Measurements from ENCODE around the gene GBA3. TPM values are rescaled to one million over a fixed set of nuclear protein-coding genes. Genes with fewer than 3 reads are reported as not detected.

Gene GBA3
- total RNA-seq, 1 donor from 2014 or later, result not detected

GRCh38 chr4:22736912-22737311 lies 44.2 kb downstream of the GBA3 start:
- Mint-ChIP-seq H3K9me3 (ENCODE audit: low read depth) (peaks cover 2% of the 10 kb centered on the region), H3K27ac (ENCODE audit: unreplicated experiment) (no peak overlapping the region), H3K36me3 (ENCODE audit: low read depth) (no peaks in the 10 kb centered on the region), H3K4me1 (ENCODE audit: low read depth) (no peaks in the 10 kb centered on the region), H3K4me3 (ENCODE audit: unreplicated experiment) (no peak overlapping the region), H3K27me3 (ENCODE audit: low read depth) (peaks cover 15% of the 10 kb centered on the region)
- TF ChIP-seq, protein P1, sequence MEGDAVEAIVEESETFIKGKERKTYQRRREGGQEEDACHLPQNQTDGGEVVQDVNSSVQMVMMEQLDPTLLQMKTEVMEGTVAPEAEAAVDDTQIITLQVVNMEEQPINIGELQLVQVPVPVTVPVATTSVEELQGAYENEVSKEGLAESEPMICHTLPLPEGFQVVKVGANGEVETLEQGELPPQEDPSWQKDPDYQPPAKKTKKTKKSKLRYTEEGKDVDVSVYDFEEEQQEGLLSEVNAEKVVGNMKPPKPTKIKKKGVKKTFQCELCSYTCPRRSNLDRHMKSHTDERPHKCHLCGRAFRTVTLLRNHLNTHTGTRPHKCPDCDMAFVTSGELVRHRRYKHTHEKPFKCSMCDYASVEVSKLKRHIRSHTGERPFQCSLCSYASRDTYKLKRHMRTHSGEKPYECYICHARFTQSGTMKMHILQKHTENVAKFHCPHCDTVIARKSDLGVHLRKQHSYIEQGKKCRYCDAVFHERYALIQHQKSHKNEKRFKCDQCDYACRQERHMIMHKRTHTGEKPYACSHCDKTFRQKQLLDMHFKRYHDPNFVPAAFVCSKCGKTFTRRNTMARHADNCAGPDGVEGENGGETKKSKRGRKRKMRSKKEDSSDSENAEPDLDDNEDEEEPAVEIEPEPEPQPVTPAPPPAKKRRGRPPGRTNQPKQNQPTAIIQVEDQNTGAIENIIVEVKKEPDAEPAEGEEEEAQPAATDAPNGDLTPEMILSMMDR (IDR thresholded peaks at IDR 0.05), result no peak
- no peak for DNase-seq (ENCODE audit: low spot score)

DNA sequence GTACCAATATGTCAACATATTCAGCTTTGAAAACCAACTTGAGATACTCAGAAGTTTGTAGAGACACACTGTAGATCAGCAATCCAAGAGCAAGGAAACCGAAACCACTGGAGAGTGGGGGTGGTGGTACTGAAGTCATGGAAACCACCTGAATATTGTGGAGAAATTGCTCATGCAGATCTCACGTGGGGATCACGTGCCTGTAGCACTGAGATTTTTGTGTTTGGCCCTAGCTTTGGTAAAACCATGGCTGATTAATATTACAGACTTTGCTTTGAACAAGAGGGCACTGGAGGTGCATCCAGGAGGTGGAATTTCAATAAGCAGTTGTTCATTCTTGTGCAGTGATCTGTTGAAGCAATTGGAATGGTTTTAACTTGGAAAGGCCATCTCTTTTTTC lies 47.2 kb downstream of the GBA3 start:
- TF ChIP-seq, protein P1 (IDR thresholded peaks at IDR 0.05), result no peak
- Mint-ChIP-seq H3K27ac (ENCODE audit: unreplicated experiment) (no peak overlapping the region), H3K4me1 (ENCODE audit: low read depth) (peaks cover 6% of the 10 kb centered on the region), H3K4me3 (ENCODE audit: unreplicated experiment) (no peak overlapping the region), H3K27me3 (ENCODE audit: low read depth) (peaks cover 4% of the 10 kb centered on the region), H3K9me3 (ENCODE audit: low read depth) (peaks cover 5% of the 10 kb centered on the region), H3K36me3 (ENCODE audit: low read depth) (peaks cover 2% of the 10 kb centered on the region)
- DNase-seq (ENCODE audit: low spot score), result no peak

DNA sequence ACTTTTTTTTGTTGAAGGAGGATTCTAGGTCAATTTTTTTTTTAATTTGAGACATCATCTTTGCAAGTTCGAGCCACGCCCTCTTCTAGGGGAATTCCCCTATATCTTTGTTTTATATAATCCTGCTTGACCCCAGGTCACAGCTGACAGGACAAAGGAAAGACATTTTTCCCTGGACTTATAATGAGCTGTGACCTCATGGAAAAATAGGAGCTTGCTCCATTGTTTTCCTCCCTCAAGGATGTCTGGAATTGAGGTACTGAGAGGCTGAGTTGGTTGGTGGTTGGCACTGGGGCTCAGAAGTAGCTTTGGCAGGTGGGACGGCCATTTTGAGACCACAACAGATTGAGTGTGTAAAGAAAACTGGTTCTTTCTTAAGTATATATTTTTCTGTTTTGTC lies 49.0 kb downstream of the GBA3 start:
- H3K36me3 Mint-ChIP-seq (ENCODE audit: low read depth), result peaks cover 2% of the 10 kb centered on the region
- TF ChIP-seq, protein P1 (IDR thresholded peaks at IDR 0.05), result no peak
- peaks cover 16% of the 10 kb centered on the region for H3K4me1 Mint-ChIP-seq (ENCODE audit: low read depth)
- peaks cover 2% of the 10 kb centered on the region for H3K27me3 Mint-ChIP-seq (ENCODE audit: low read depth)
- no peak overlapping the region for H3K4me3 Mint-ChIP-seq (ENCODE audit: unreplicated experiment)
- DNase-seq (ENCODE audit: low spot score), result no peak
- H3K9me3 Mint-ChIP-seq (ENCODE audit: low read depth), result peaks cover 5% of the 10 kb centered on the region
- no peak overlapping the region for H3K27ac Mint-ChIP-seq (ENCODE audit: unreplicated experiment)

DNA sequence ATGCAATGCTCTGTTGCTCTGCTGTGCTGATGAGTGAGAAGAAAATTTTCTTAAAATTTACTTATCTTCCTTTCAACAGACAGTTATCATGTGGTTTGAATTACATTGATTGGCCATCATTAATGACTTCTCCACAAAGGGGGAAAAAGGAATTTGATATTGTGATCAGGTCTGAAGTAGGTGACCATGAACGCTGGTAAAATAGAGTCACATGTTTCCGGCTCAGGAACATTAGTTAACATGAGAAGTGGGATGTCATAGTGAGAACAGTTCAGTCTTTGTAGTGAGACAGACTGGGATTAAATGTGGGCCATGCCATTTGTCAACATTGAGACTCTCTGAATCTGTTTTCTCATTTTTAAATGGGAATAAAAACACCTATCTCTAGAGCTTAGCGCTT lies 50.6 kb downstream of the GBA3 start:
- H3K27me3 Mint-ChIP-seq (ENCODE audit: low read depth), result peaks cover 2% of the 10 kb centered on the region
- no peak overlapping the region for H3K27ac Mint-ChIP-seq (ENCODE audit: unreplicated experiment)
- H3K36me3 Mint-ChIP-seq (ENCODE audit: low read depth), result peaks cover 2% of the 10 kb centered on the region
- no peak overlapping the region for H3K4me3 Mint-ChIP-seq (ENCODE audit: unreplicated experiment)
- DNase-seq (ENCODE audit: low spot score), result no peak
- H3K4me1 Mint-ChIP-seq (ENCODE audit: low read depth), result peaks cover 16% of the 10 kb centered on the region
- TF ChIP-seq, protein P1 (IDR thresholded peaks at IDR 0.05), result no peak
- peaks cover 5% of the 10 kb centered on the region for H3K9me3 Mint-ChIP-seq (ENCODE audit: low read depth)

DNA sequence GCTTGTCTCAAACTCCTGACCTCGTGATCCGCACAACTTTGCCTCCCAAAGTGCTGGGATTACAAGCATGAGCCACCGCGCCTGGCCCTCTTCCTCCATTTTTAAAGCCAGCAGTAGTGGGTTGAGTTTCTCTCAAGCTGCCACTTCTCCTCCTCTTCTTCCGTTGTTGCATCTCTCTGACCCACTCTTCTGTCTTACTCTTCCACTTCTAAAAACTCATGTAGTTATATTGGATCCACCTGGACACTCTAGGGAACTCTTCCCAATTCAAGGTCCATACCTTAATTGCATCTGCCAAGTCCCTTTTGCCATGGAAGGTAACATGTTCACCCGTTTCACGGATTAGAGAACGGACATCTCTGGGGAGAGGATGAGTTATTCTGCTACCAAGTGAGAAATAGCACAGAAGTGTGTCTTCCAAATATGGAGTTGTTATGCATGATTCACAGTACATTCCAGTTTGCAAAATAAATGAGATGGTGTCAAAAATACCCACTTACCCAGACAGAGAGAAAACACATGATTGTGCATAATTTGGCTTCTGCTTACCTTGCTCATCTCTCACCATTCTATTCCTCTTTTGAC lies 51.8 kb downstream of the GBA3 start:
- Mint-ChIP-seq H3K9me3 (ENCODE audit: low read depth) (peaks cover 5% of the 10 kb centered on the region), H3K4me3 (ENCODE audit: unreplicated experiment) (no peak overlapping the region), H3K27ac (ENCODE audit: unreplicated experiment) (no peak overlapping the region)

More for the DNA sequence above, 51.8 kb downstream of the GBA3 start:
- H3K36me3 Mint-ChIP-seq (ENCODE audit: low read depth), result peaks cover 2% of the 10 kb centered on the region
- H3K27me3 Mint-ChIP-seq (ENCODE audit: low read depth), result peaks cover 2% of the 10 kb centered on the region
- TF ChIP-seq, protein P1 (IDR thresholded peaks at IDR 0.05), result no peak
- DNase-seq (ENCODE audit: low spot score), result no peak
- H3K4me1 Mint-ChIP-seq (ENCODE audit: low read depth), result peaks cover 25% of the 10 kb centered on the region
